ENCODE results near the gene TPO.

Gene TPO

DNA sequence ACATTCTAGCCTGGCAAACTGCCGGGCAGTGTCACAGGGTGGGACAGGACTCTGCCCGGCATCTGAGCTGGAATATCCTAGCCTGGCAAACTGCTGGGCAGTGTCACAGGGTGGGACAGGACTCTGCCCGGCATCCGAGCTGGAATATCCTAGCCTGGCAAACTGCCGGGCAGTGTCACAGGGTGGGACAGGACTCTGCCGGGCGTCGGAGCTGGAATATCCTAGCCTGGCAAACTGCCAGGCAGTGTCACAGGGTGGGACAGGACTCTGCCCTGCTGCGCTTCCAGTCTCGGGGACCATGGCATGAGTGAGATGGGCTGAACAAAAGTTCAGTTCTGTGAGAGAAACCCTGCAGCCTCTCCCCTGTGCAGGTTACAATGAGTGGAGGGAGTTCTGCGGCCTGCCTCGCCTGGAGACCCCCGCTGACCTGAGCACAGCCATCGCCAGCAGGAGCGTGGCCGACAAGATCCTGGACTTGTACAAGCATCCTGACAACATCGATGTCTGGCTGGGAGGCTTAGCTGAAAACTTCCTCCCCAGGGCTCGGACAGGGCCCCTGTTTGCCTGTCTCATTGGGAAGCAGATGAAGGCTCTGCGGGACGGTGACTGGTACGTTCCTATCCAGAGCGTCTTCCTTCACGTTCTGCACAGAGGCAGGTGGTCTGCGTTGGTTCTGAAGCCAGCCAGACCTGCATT is 80.3 kb downstream of the TPO start:
- no peaks in the 10 kb centered on the region for H3K79me2 ChIP-seq
- no peak overlapping the region for H2AFZ ChIP-seq
- H3K36me3 ChIP-seq (ENCODE audit: control insufficient read depth, insufficient read depth, low read length) = no peaks in the 10 kb centered on the region
- no peaks in the 10 kb centered on the region for H3K9me3 ChIP-seq (ENCODE audit: control insufficient read depth, low read length)
- no peaks in the 10 kb centered on the region for H3K4me1 ChIP-seq
- H3K4me3 ChIP-seq (ENCODE audit: low read depth, low read length) = no peak overlapping the region
- H3K27ac ChIP-seq = no peak overlapping the region
- H3K4me2 ChIP-seq (ENCODE audit: low read length) = no peak overlapping the region
- TF ChIP-seq, protein P1, sequence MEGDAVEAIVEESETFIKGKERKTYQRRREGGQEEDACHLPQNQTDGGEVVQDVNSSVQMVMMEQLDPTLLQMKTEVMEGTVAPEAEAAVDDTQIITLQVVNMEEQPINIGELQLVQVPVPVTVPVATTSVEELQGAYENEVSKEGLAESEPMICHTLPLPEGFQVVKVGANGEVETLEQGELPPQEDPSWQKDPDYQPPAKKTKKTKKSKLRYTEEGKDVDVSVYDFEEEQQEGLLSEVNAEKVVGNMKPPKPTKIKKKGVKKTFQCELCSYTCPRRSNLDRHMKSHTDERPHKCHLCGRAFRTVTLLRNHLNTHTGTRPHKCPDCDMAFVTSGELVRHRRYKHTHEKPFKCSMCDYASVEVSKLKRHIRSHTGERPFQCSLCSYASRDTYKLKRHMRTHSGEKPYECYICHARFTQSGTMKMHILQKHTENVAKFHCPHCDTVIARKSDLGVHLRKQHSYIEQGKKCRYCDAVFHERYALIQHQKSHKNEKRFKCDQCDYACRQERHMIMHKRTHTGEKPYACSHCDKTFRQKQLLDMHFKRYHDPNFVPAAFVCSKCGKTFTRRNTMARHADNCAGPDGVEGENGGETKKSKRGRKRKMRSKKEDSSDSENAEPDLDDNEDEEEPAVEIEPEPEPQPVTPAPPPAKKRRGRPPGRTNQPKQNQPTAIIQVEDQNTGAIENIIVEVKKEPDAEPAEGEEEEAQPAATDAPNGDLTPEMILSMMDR (IDR thresholded peaks at IDR 0.05) = no peak
- H3K27me3 ChIP-seq (ENCODE audit: control insufficient read depth, insufficient read depth, low read length) = no peaks in the 10 kb centered on the region
- H3K9ac ChIP-seq = no peak overlapping the region

- TF ChIP-seq, protein P1 (IDR thresholded peaks at IDR 0.05) = no peak
These were observed 81.0 kb downstream of the TPO start for GRCh38 chr2:1494257-1494656.

DNA sequence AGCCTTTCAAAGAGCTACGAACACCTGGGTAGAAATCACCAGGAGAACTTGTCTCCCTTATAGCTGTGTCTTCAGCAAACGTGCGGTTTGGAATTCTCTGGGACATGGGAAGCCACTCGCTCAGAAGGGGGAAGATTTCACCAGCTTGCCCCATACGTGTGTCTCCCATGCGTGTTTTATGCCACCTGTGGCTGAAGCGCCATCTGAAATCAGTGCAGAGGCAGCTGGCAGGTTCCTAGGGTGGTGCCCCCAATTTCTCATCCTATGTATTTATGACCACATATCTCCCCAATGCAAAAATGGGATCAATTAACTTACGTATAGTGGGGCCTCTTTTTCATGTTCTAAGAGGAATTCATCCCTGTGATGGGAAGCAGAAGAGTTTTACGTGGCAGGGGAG is 81.6 kb downstream of the TPO start:
- Histone ChIP-seq H3K4me2 (ENCODE audit: low read length) (no peak overlapping the region), H3K4me3 (ENCODE audit: low read depth, low read length) (no peak overlapping the region), H3K9ac (no peak overlapping the region), H3K27ac (no peak overlapping the region), H2AFZ (no peak overlapping the region), H3K79me2 (no peaks in the 10 kb centered on the region), H3K27me3 (ENCODE audit: control insufficient read depth, insufficient read depth, low read length) (no peaks in the 10 kb centered on the region), H3K9me3 (ENCODE audit: control insufficient read depth, low read length) (no peaks in the 10 kb centered on the region), H3K36me3 (ENCODE audit: control insufficient read depth, insufficient read depth, low read length) (no peaks in the 10 kb centered on the region), H3K4me1 (no peaks in the 10 kb centered on the region)
- TF ChIP-seq, protein P1 (IDR thresholded peaks at IDR 0.05) = no peak

More at GRCh38 chr2:1494257-1494656, 81.0 kb downstream of the TPO start:
- no peak overlapping the region for H2AFZ ChIP-seq
- no peak overlapping the region for H3K27ac ChIP-seq
- H3K9me3 ChIP-seq (ENCODE audit: control insufficient read depth, low read length) = no peaks in the 10 kb centered on the region
- no peaks in the 10 kb centered on the region for H3K4me1 ChIP-seq
- no peak overlapping the region for H3K9ac ChIP-seq
- no peak overlapping the region for H3K4me2 ChIP-seq (ENCODE audit: low read length)
- no peaks in the 10 kb centered on the region for H3K79me2 ChIP-seq
- no peaks in the 10 kb centered on the region for H3K27me3 ChIP-seq (ENCODE audit: control insufficient read depth, insufficient read depth, low read length)
- H3K36me3 ChIP-seq (ENCODE audit: control insufficient read depth, insufficient read depth, low read length) = no peaks in the 10 kb centered on the region
- no peak overlapping the region for H3K4me3 ChIP-seq (ENCODE audit: low read depth, low read length)

DNA sequence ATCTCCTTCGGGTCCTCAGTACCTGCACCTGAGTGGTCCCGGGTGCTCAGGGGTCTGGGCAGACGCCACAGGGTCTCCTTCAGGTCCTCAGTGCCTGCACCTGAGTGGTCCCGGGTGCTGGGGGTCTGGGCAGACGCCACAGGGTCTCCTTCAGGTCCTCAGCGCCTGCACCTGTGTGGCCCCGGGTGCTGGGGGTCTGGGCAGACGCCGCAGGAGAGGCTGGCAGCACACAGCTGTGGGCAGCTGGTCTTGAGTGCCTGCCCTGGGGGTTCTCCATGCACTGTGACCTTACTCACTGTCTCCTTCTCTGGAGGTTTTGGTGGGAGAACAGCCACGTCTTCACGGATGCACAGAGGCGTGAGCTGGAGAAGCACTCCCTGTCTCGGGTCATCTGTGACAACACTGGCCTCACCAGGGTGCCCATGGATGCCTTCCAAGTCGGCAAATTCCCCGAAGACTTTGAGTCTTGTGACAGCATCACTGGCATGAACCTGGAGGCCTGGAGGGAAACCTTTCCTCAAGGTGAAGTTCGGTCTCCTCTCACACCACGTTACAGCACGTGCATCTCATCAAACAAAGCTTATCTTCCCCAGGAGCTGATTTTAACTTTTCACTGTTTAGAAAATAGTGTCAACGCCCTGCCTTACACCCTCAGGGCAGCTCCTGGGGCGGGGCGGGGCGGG is 82.6 kb downstream of the TPO start:
- Histone ChIP-seq H2AFZ (no peak overlapping the region), H3K27ac (no peak overlapping the region), H3K4me2 (ENCODE audit: low read length) (no peak overlapping the region), H3K27me3 (ENCODE audit: control insufficient read depth, insufficient read depth, low read length) (no peaks in the 10 kb centered on the region), H3K9me3 (ENCODE audit: control insufficient read depth, low read length) (no peaks in the 10 kb centered on the region), H3K36me3 (ENCODE audit: control insufficient read depth, insufficient read depth, low read length) (no peaks in the 10 kb centered on the region), H3K4me3 (ENCODE audit: low read depth, low read length) (no peak overlapping the region), H3K9ac (no peak overlapping the region), H3K4me1 (no peaks in the 10 kb centered on the region), H3K79me2 (no peaks in the 10 kb centered on the region)
- TF ChIP-seq, protein P1 (IDR thresholded peaks at IDR 0.05) = no peak

Measured in parathyroid adenoma (tissue), 2 donors.